HCT116 (cell line): Measurements from ENCODE around the gene RAB38. TPM values are rescaled to one million over a fixed set of nuclear protein-coding genes. Genes with fewer than 3 reads are reported as not detected.

Source experiments
- ATAC-seq: fragments of 200-7000 bp; cut with Tn5 transposase; 2 replicates; pipeline ENCODE4 v1.9.1; 2020; ENCODE audit warnings: mild to moderate bottlenecking, moderate library complexity
- BruUV-seq: library from RNA; stranded (reverse); fragments of 400-500 nt; replicated peaks from 2 replicates; lab custom pipeline; 2021; lab: Mats Ljungman, UMichigan
- CTCF ChIA-PET: fragments of 300-600 bp; sonication (Branson Sonifier 250); formaldehyde crosslinking; loops from one replicate; lab custom pipeline; 2021; ENCODE audit warnings: antibody characterized with exemption; lab: Charles Lee
- POLR2A ChIA-PET: fragments of 300-600, 350-600 bp; sonication (Branson Sonifier 250); formaldehyde crosslinking; loops from one replicate; lab custom pipeline; 2021; ENCODE audit warnings: antibody characterized with exemption; lab: Charles Lee
- RAD21 ChIA-PET, 2 experiments: fragments of 300-600 bp; sonication (Branson Sonifier 250); formaldehyde crosslinking; loops; one replicate each; lab custom pipeline; 2023; ENCODE audit warnings: low total read pairs in 2 of 2; ENCODE audit not compliant: uncharacterized antibody in 2 of 2, unreplicated experiment in 2 of 2, low non-redundant PET in 1 of 2; lab: Charles Lee
- DNase-seq: peaks from one replicate; pipeline ENCODE4 v3.0.0-alpha.2; 2010; ENCODE audit warnings: low read depth, low spot score
- H2AFZ ChIP-seq: fragments of 200-600 bp; shearing (Covaris generic), sonication (generic); 2 replicates; pipeline ENCODE4 v1.6.1; 2017; ENCODE audit warnings: low read depth, mixed run types, mixed read lengths, antibody characterized with exemption, low read length; ENCODE audit not compliant: poor library complexity, severe bottlenecking
- H3K27ac ChIP-seq: 2 replicates; pipeline ENCODE4 v1.5.1; 2012; ENCODE audit warnings: low read depth, low read length
- H3K27me3 ChIP-seq: fragments of 200-600 bp; sonication (generic); 2 replicates; pipeline ENCODE4 v1.6.1; 2016; ENCODE audit warnings: mixed run types, low read length, mixed read lengths; ENCODE audit not compliant: insufficient read depth
- H3K36me3 ChIP-seq, 2 experiments: fragments of 200-500 bp in 1 of 2; fragments of 200-600 bp in 1 of 2; sonication (Bioruptor generic) in 1 of 2; sonication (generic) in 1 of 2; 2 replicates each; pipeline versions ENCODE4 v1.5.1 to v1.6.1; 2014 to 2016; ENCODE audit warnings: low read length in 2 of 2, inconsistent platforms in 1 of 2, mixed read lengths in 1 of 2, mixed run types in 1 of 2; ENCODE audit not compliant: insufficient read depth in 2 of 2, control insufficient read depth in 1 of 2
- H3K4me1 ChIP-seq, 2 experiments: fragments of 200-600 bp in 1 of 2; sonication (generic) in 1 of 2; 2 replicates each; pipeline versions ENCODE4 v1.5.1 to v1.6.1; 2012 to 2017; ENCODE audit warnings: low read length in 2 of 2, inconsistent platforms in 1 of 2, mild to moderate bottlenecking in 1 of 2, mixed read lengths in 1 of 2, mixed run types in 1 of 2, moderate library complexity in 1 of 2; ENCODE audit not compliant: insufficient read depth in 2 of 2, control insufficient read depth in 1 of 2
- H3K4me2 ChIP-seq: fragments of 200-600 bp; sonication (generic); 2 replicates; pipeline ENCODE4 v1.6.1; 2017; ENCODE audit warnings: mixed run types, low read length, mixed read lengths
- H3K4me3 ChIP-seq, 2 experiments: fragments of 200-600 bp in 1 of 2; sonication (generic) in 1 of 2; replicated peaks in 1 of 2; 2 replicates each; pipeline ENCODE4 v1.5.1; 2011 to 2016; ENCODE audit warnings: low read length in 2 of 2, control low read depth in 1 of 2, low read depth in 1 of 2, mild to moderate bottlenecking in 1 of 2, mixed read lengths in 1 of 2, mixed run types in 1 of 2
- H3K79me2 ChIP-seq: fragments of 200-600 bp; sonication (generic); 2 replicates; pipeline ENCODE4 v1.6.1; 2017; ENCODE audit warnings: mild to moderate bottlenecking, mixed run types, low read length, moderate library complexity, mixed read lengths; ENCODE audit not compliant: insufficient read depth
- H3K9ac ChIP-seq: fragments of 200-600 bp; sonication (generic); 2 replicates; pipeline ENCODE4 v1.6.1; 2016; ENCODE audit warnings: low read length, mixed read lengths
- H3K9me2 ChIP-seq: fragments of 200-600 bp; sonication (generic), shearing (Covaris generic); 2 replicates; pipeline ENCODE4 v1.6.1; 2017; ENCODE audit warnings: mixed run types, mild to moderate bottlenecking, moderate library complexity; ENCODE audit not compliant: insufficient read depth
- H3K9me3 ChIP-seq, 2 experiments: fragments of 200-500 bp in 1 of 2; fragments of 200-600 bp in 1 of 2; sonication (Bioruptor generic) in 1 of 2; sonication (generic) in 1 of 2; 2 replicates each; pipeline ENCODE4 v1.6.1; 2014 to 2017; ENCODE audit warnings: low read length in 2 of 2, mixed read lengths in 2 of 2, inconsistent platforms in 1 of 2, low read depth in 1 of 2, mild to moderate bottlenecking in 1 of 2, mixed run types in 1 of 2, moderate library complexity in 1 of 2; ENCODE audit not compliant: control insufficient read depth in 1 of 2, insufficient read depth in 1 of 2
- H4K20me1 ChIP-seq: fragments of 200-600 bp; sonication (generic), shearing (Covaris generic); 2 replicates; pipeline ENCODE4 v1.6.1; 2017; ENCODE audit warnings: mixed run types, mild to moderate bottlenecking, moderate library complexity; ENCODE audit not compliant: insufficient read depth
- CBX3 ChIP-seq: IDR thresholded peaks from 2 replicates; pipeline ENCODE4 v1.6.1; 2012; ENCODE audit warnings: low read depth
- CEBPB ChIP-seq: IDR thresholded peaks from 2 replicates; pipeline ENCODE4 v1.6.1; 2012; ENCODE audit warnings: low read depth
- EZH2phosphoT487 ChIP-seq: fragments of 200-600 bp; IDR thresholded peaks from 2 replicates; pipeline ENCODE4 v1.6.1; 2018; ENCODE audit warnings: antibody characterized with exemption, borderline replicate concordance
- FOSL1 ChIP-seq: IDR thresholded peaks from 2 replicates; pipeline ENCODE4 v1.6.1; 2012; ENCODE audit warnings: low read depth
- MAX ChIP-seq: IDR thresholded peaks from 2 replicates; pipeline ENCODE4 v1.6.1; 2012
- POLR2A ChIP-seq: IDR thresholded peaks from 2 replicates; pipeline ENCODE4 v1.7.0; 2011; ENCODE audit warnings: borderline replicate concordance; ENCODE audit not compliant: insufficient read depth, insufficient read length; ENCODE audit errors: extremely low read depth
- POLR2AphosphoS5 ChIP-seq: IDR thresholded peaks from 2 replicates; pipeline ENCODE4 v1.6.1; 2011; ENCODE audit warnings: mild to moderate bottlenecking, low read depth, low read length, moderate library complexity
- SP1 ChIP-seq: IDR thresholded peaks from 2 replicates; pipeline ENCODE4 v1.6.1; 2012; ENCODE audit warnings: low read depth
- SRF ChIP-seq: IDR thresholded peaks from 2 replicates; pipeline ENCODE4 v1.6.1; 2012; ENCODE audit warnings: low read depth
- YY1 ChIP-seq: IDR thresholded peaks from 2 replicates; pipeline ENCODE4 v1.6.1; 2011; ENCODE audit warnings: low read length, low read depth, moderate library complexity, mild to moderate bottlenecking; ENCODE audit not compliant: insufficient replicate concordance; ENCODE audit errors: extremely low read depth
- ZBTB33 ChIP-seq: IDR thresholded peaks from 2 replicates; pipeline ENCODE4 v1.6.1; 2011; ENCODE audit warnings: mild to moderate bottlenecking, low read length, moderate library complexity; ENCODE audit not compliant: insufficient replicate concordance; ENCODE audit errors: extremely low read depth
- ZFX ChIP-seq: fragments of 450-650 bp; IDR thresholded peaks from 2 replicates; pipeline ENCODE4 v1.6.1; 2017
- ZNF274 ChIP-seq: fragments of 200-500 bp; sonication (Bioruptor generic); IDR thresholded peaks from 2 replicates; pipeline ENCODE4 v1.6.1; 2014; ENCODE audit warnings: mild to moderate bottlenecking, low read depth, low read length, inconsistent platforms
- intact Hi-C: fragments of 100-400 bp; cut with micrococcal nuclease; formaldehyde crosslinking; loops from 2 replicates; pipeline ENCODE4 v1.10.0; 2022
- total RNA-seq: library from RNA; stranded (reverse); gene quantifications from one replicate; pipeline ENCODE4 v1.2.1, GENCODE V29; 2021; ENCODE audit not compliant: unreplicated experiment
- TF ChIP-seq, protein P1 (sequence below), 3 experiments: fragments of 200-600 bp in 1 of 3; sonication (generic) in 1 of 3; IDR thresholded peaks in 2 of 3; conservative IDR thresholded peaks in 1 of 3; 2 replicates each; pipeline ENCODE4 v1.5.1; 2012 to 2017; ENCODE audit warnings: low read depth in 2 of 3, low read length in 2 of 3, antibody characterized with exemption in 1 of 3, borderline replicate concordance in 1 of 3, control low read depth in 1 of 3, mild to moderate bottlenecking in 1 of 3, mixed read lengths in 1 of 3, mixed run types in 1 of 3, moderate library complexity in 1 of 3; ENCODE audit not compliant: insufficient read depth in 1 of 3

RAB38 gene
- total RNA-seq, 1 experiment from 2014 or later, result 15.1 TPM

- no peaks in the 10 kb centered on the region for H3K27me3 ChIP-seq
- no TSS peak for BruUV-seq
Observed at GRCh38 chr11:88194990-88195389, 19.7 kb upstream of the RAB38 start.

More at GRCh38 chr11:88194990-88195389, 19.7 kb upstream of the RAB38 start:
- RAD21 ChIA-PET, result no interaction called here
- CTCF ChIA-PET, result no interaction called here
- Histone ChIP-seq H3K9ac (no peak overlapping the region), H2AFZ (no peak overlapping the region), H3K36me3 (no peaks in the 10 kb centered on the region), H3K27ac (no peak overlapping the region), H4K20me1 (no peaks in the 10 kb centered on the region), H3K79me2 (no peaks in the 10 kb centered on the region), H3K4me1 (no peaks in the 10 kb centered on the region), H3K9me3 (no peaks in the 10 kb centered on the region), H3K4me2 (no peak overlapping the region), H3K9me2 (no peaks in the 10 kb centered on the region), H3K4me3 (no peak overlapping the region)
- TF ChIP-seq FOSL1, result no peak
- TF ChIP-seq YY1, result no peak
- no peak for TF ChIP-seq POLR2AphosphoS5
- TF ChIP-seq, protein P1, sequence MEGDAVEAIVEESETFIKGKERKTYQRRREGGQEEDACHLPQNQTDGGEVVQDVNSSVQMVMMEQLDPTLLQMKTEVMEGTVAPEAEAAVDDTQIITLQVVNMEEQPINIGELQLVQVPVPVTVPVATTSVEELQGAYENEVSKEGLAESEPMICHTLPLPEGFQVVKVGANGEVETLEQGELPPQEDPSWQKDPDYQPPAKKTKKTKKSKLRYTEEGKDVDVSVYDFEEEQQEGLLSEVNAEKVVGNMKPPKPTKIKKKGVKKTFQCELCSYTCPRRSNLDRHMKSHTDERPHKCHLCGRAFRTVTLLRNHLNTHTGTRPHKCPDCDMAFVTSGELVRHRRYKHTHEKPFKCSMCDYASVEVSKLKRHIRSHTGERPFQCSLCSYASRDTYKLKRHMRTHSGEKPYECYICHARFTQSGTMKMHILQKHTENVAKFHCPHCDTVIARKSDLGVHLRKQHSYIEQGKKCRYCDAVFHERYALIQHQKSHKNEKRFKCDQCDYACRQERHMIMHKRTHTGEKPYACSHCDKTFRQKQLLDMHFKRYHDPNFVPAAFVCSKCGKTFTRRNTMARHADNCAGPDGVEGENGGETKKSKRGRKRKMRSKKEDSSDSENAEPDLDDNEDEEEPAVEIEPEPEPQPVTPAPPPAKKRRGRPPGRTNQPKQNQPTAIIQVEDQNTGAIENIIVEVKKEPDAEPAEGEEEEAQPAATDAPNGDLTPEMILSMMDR (IDR thresholded peaks at IDR 0.05 in 2 of 3, conservative IDR thresholded peaks at IDR 0.05 in 1 of 3; ENCODE audit: borderline replicate concordance in 1 of 3, insufficient read depth in 1 of 3, low read depth in 2 of 3, low read length in 2 of 3), result no peak
- TF ChIP-seq ZBTB33, result no peak
- no peak for TF ChIP-seq POLR2A
- TF ChIP-seq ZNF274, result no peak
- TF ChIP-seq ZFX, result no peak
- no peak for TF ChIP-seq CBX3
- TF ChIP-seq MAX, result no peak
- no peak for TF ChIP-seq SP1
- TF ChIP-seq SRF, result no peak
- TF ChIP-seq CEBPB, result no peak
- no peak for TF ChIP-seq EZH2phosphoT487
- POLR2A ChIA-PET, result no interaction called here
- ATAC-seq (no peak), DNase-seq (no peak)
- intact Hi-C loops, result no loop called here
